Stomach (tissue), 9 donors: Measurements from ENCODE around the gene GP5. TPM values are rescaled to one million over a fixed set of nuclear protein-coding genes. Genes with fewer than 3 reads are reported as not detected.

Experiments
- DNase-seq, 2 donors: peaks; one replicate each; pipeline versions ENCODE4 v3.0.0 to v3.0.0-alpha.2; 2013 to 2019
- H3K27ac ChIP-seq, 5 donors: fragments of 200-600 bp in 4 of 5; sonication (generic) in 4 of 5; one replicate each; pipeline ENCODE4 v1.5.1; 2013 to 2019; ENCODE audit warnings: mild to moderate bottlenecking in 1 of 5, moderate library complexity in 1 of 5
- H3K27me3 ChIP-seq, 3 donors: fragments of 200-600 bp; sonication (generic); one replicate each; pipeline ENCODE4 v1.5.1; 2017 to 2019; ENCODE audit warnings: mixed run types in 1 of 3
- H3K36me3 ChIP-seq, 4 donors: fragments of 200-600 bp; sonication (generic); 1 replicate in 3 of 4; 2 replicates in 1 of 4; pipeline ENCODE4 v1.5.1; 2016 to 2019
- H3K4me1 ChIP-seq, 4 donors: fragments of 200-600 bp; sonication (generic); one replicate each; pipeline ENCODE4 v1.5.1; 2016 to 2019
- H3K4me3 ChIP-seq, 4 donors: fragments of 200-600 bp; sonication (generic) in 3 of 4; one replicate each; pipeline ENCODE4 v1.5.1; 2016 to 2019; ENCODE audit warnings: mild to moderate bottlenecking in 1 of 4
- H3K9me3 ChIP-seq, 4 donors: fragments of 200-600 bp; sonication (generic); one replicate each; pipeline ENCODE4 v1.5.1; 2016 to 2019
- EP300 ChIP-seq: sonication (generic); formaldehyde crosslinking; IDR thresholded peaks from one replicate; pipeline ENCODE4 v1.6.1; 2017; ENCODE audit warnings: antibody characterized with exemption
- POLR2A ChIP-seq, 4 donors: fragments of 450-650 bp; IDR thresholded peaks; one replicate each; pipeline ENCODE4 v1.6.1; 2016; ENCODE audit warnings: antibody characterized with exemption in 4 of 4, control low read depth in 2 of 4, mild to moderate bottlenecking in 1 of 4, moderate library complexity in 1 of 4
- POLR2AphosphoS5 ChIP-seq, 3 donors: sonication (generic); formaldehyde crosslinking; IDR thresholded peaks; one replicate each; pipeline ENCODE4 v1.6.1; 2016; ENCODE audit warnings: antibody characterized with exemption in 3 of 3
- WGBS, 5 donors: extraction: QIAGEN DNeasy Blood & Tissue Kit in 3 of 5; methylation state at CpG; one replicate each; pipeline versions ENCODE4 v1.1.5 to v1.1.7; 2013 to 2018; 5-methylcytosine and 5-hydroxymethylcytosine counted together
- intact Hi-C: fragments of 100-400 bp; cut with DNase I; formaldehyde crosslinking; loops from one replicate; pipeline ENCODE4 v1.15.1; 2023; ENCODE audit warnings: low total_unique reads
- polyA plus RNA-seq, 3 donors: library from polyadenylated mRNA; stranded (reverse); fragments of 200-250 nt; gene quantifications; one replicate each; pipeline ENCODE4 v1.2.3, GENCODE V29; 2013
- total RNA-seq, 5 donors: library from RNA; depleted of rRNA; stranded (reverse); fragments of >200 nt; gene quantifications; one replicate each; pipeline versions ENCODE4 v1.1.0 to v1.2.3, GENCODE V29; 2014 to 2016
- TF ChIP-seq, protein P1 (sequence below), 7 experiments: fragments of 450-650 bp in 4 of 7; fragments of 200-600 bp in 3 of 7; sonication (generic) in 3 of 7; IDR thresholded peaks; one replicate each; pipeline ENCODE4 v1.5.1; 2016 to 2019; ENCODE audit warnings: antibody characterized with exemption in 7 of 7, control low read depth in 2 of 7, mild to moderate bottlenecking in 1 of 7
- donor health status: healthy with polysubstance abuse.
- donor health status: Bipolar disorder and iron deficiency.
- donor health status: healthy.

GP5 gene
- total and polyA plus RNA-seq, 8 donors, result 0.18 TPM; not detected in 7

- H3K36me3 ChIP-seq, result no peaks in the 10 kb centered on the region
- H3K9me3 ChIP-seq, result no peaks in the 10 kb centered on the region
- no peak for TF ChIP-seq POLR2A (IDR thresholded peaks at IDR 0.05)
- TF ChIP-seq POLR2AphosphoS5 (IDR thresholded peaks at IDR 0.05), result no peak
- peaks cover 0 to 4% (median 0%) of the 10 kb centered on the region in 3 donors for H3K27me3 ChIP-seq
- H3K4me1 ChIP-seq, result no peaks in the 10 kb centered on the region
- 88 to 93% (median 90%) methylated on average over 11 of the region's 11 CpGs for WGBS, 5 donors
- no peak overlapping the region for H3K27ac ChIP-seq
- H3K4me3 ChIP-seq, result no peak overlapping the region
- intact Hi-C loops, result no loop called here
- DNase-seq, result no peak
These were observed 41.4 kb downstream of the GP5 start for GRCh38 chr3:194357681-194358080.

GRCh38 chr3:194355379-194355778 lies 43.7 kb downstream of the GP5 start:
- no peak overlapping the region for H3K27ac ChIP-seq
- no peak for TF ChIP-seq EP300
- TF ChIP-seq, protein P1, sequence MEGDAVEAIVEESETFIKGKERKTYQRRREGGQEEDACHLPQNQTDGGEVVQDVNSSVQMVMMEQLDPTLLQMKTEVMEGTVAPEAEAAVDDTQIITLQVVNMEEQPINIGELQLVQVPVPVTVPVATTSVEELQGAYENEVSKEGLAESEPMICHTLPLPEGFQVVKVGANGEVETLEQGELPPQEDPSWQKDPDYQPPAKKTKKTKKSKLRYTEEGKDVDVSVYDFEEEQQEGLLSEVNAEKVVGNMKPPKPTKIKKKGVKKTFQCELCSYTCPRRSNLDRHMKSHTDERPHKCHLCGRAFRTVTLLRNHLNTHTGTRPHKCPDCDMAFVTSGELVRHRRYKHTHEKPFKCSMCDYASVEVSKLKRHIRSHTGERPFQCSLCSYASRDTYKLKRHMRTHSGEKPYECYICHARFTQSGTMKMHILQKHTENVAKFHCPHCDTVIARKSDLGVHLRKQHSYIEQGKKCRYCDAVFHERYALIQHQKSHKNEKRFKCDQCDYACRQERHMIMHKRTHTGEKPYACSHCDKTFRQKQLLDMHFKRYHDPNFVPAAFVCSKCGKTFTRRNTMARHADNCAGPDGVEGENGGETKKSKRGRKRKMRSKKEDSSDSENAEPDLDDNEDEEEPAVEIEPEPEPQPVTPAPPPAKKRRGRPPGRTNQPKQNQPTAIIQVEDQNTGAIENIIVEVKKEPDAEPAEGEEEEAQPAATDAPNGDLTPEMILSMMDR (IDR thresholded peaks at IDR 0.05), result no peak
- no peak for TF ChIP-seq POLR2A (IDR thresholded peaks at IDR 0.05)
- no peak for TF ChIP-seq POLR2AphosphoS5 (IDR thresholded peaks at IDR 0.05)
- WGBS, 5 donors, result 71 to 78% (median 75%) methylated on average over 7 of the region's 7 CpGs
- H3K36me3 ChIP-seq, result no peaks in the 10 kb centered on the region
- no peaks in the 10 kb centered on the region for H3K9me3 ChIP-seq
- intact Hi-C loops, result no loop called here
- DNase-seq, result no peak
- H3K4me3 ChIP-seq, result no peak overlapping the region
- peaks cover 0 to 4% (median 0%) of the 10 kb centered on the region in 3 donors for H3K27me3 ChIP-seq
- H3K4me1 ChIP-seq, result no peaks in the 10 kb centered on the region

- intact Hi-C loops, result no loop called here
- Histone ChIP-seq H3K9me3 (no peaks in the 10 kb centered on the region), H3K27ac (no peak overlapping the region), H3K27me3 (peaks cover 0 to 4% (median 0%) of the 10 kb centered on the region in 3 donors), H3K4me1 (no peaks in the 10 kb centered on the region), H3K4me3 (no peak overlapping the region), H3K36me3 (no peaks in the 10 kb centered on the region)
- TF ChIP-seq POLR2AphosphoS5 (IDR thresholded peaks at IDR 0.05) (no peak), POLR2A (IDR thresholded peaks at IDR 0.05) (no peak), EP300 (no peak)
- TF ChIP-seq, protein P1 (IDR thresholded peaks at IDR 0.05), result no peak
- 49 to 74% (median 71%) methylated on average over 2 of the region's 2 CpGs for WGBS, 5 donors
- DNase-seq, result no peak
These were observed 44.8 kb downstream of the GP5 start for GRCh38 chr3:194354315-194354714.

DNA sequence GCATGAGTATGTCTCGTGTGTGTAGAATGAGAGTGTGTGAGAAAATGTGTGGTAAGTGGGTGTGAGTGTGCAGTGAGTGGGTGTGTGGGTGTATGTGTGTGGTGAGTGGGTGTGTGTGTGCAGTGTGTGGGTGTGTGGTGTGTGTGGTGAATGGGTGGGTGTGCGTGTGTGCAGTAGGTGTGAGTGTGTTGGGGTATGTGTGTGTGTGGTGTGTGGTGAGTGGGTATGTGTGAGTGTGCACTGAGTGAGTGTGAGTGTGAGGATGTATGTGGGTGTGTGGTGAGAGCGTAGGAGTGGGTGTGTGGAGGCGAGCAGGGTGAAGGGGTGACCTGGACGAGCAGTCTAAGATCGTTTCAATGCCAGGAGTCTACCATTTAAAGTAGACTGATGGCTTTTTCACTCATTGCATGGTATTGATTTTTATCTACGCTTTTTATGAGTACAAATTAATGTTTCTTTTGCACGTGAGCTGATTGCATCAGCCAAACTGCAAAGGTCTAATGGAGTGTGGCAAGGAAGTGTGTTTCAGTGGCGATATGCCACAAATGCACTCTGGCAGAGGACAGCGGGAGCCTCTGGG lies 46.3 kb downstream of the GP5 start:
- Histone ChIP-seq H3K36me3 (no peaks in the 10 kb centered on the region), H3K9me3 (no peaks in the 10 kb centered on the region), H3K4me3 (no peak overlapping the region), H3K27me3 (peaks cover 0 to under 1% (median 0%) of the 10 kb centered on the region in 3 donors), H3K27ac (no peak overlapping the region), H3K4me1 (no peaks in the 10 kb centered on the region)
- 83 to 88% (median 85%) methylated on average over 10 of the region's 10 CpGs for WGBS, 5 donors
- intact Hi-C loops, result no loop called here
- no peak for DNase-seq
- TF ChIP-seq, protein P1 (IDR thresholded peaks at IDR 0.05), result no peak
- TF ChIP-seq POLR2A (IDR thresholded peaks at IDR 0.05) (no peak), EP300 (no peak), POLR2AphosphoS5 (IDR thresholded peaks at IDR 0.05) (no peak)

DNA sequence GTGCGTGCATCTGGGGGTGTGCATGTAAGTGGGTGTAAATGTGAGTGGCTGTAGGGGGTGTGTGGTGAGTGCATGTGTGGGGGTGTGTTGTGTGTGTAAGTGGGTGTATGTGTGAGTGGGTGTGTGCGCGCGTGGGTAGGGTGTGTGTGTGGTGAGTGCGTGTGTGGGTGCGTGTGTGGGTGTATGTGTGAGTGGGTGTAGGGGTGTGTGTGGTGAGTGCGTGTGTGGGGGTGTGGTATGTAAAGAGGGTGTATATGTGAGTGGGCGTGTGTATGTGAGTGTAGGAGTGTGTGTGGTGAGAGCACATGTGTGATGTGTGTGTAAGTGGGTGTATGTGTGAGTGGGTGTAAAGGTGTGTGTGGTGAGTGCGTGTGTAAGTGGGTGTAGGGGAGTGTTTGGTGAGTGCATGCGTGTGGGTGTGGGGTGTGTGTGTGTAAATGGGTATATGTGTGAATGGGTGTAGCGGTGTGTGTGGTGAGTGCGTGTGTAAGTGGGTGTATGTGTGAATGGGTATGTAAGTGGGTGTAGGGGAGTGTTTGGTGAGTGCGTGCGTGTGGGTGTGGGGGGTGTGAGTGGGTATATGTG lies 47.0 kb downstream of the GP5 start:
- H3K4me3 ChIP-seq, result no peak overlapping the region
- WGBS, 5 donors, result 90 to 98% (median 93%) methylated on average over 14 of the region's 14 CpGs
- intact Hi-C loops, result no loop called here

More for the DNA sequence above, 47.0 kb downstream of the GP5 start:
- no peaks in the 10 kb centered on the region for H3K9me3 ChIP-seq
- TF ChIP-seq, protein P1 (IDR thresholded peaks at IDR 0.05), result no peak
- no peak for TF ChIP-seq EP300
- no peak for TF ChIP-seq POLR2A (IDR thresholded peaks at IDR 0.05)
- TF ChIP-seq POLR2AphosphoS5 (IDR thresholded peaks at IDR 0.05), result no peak
- H3K27me3 ChIP-seq, result no peaks in the 10 kb centered on the region
- no peak for DNase-seq
- H3K4me1 ChIP-seq, result no peaks in the 10 kb centered on the region
- no peak overlapping the region for H3K27ac ChIP-seq
- no peaks in the 10 kb centered on the region for H3K36me3 ChIP-seq
